ENCODE results near the gene ADAMTS8. TPM values are rescaled to one million over a fixed set of nuclear protein-coding genes. Genes with fewer than 3 reads are reported as not detected.

The ADAMTS8 gene
- total RNA-seq, 4 donors from 2014 or later: 0.38 to 0.56 TPM; not detected in 2

DNA sequence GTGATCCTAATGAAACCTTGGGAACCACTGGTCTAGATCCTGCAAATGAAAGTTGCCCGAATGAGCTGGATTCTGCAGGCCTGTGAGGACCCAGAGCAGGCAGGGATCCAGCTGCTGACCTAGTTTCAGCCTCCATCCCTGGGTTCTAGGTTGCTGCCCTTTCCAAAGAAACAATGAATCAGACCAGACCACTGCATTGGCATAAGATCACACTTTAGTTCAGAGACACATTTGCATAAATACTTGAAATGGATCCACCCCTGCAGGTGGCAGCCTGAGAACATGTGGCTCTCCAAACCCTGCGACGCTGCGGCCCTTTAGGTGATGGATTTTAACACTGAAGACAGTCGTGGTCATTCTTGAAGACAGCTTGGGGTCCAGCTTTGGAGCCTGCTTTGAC lies 23.7 kb downstream of the ADAMTS8 start:
- H3K4me3 ChIP-seq (replicated peaks in 1 of 3): no peak overlapping the region
- TF ChIP-seq POLR2A (IDR thresholded peaks at IDR 0.05): no peak
- TF ChIP-seq, protein P1, sequence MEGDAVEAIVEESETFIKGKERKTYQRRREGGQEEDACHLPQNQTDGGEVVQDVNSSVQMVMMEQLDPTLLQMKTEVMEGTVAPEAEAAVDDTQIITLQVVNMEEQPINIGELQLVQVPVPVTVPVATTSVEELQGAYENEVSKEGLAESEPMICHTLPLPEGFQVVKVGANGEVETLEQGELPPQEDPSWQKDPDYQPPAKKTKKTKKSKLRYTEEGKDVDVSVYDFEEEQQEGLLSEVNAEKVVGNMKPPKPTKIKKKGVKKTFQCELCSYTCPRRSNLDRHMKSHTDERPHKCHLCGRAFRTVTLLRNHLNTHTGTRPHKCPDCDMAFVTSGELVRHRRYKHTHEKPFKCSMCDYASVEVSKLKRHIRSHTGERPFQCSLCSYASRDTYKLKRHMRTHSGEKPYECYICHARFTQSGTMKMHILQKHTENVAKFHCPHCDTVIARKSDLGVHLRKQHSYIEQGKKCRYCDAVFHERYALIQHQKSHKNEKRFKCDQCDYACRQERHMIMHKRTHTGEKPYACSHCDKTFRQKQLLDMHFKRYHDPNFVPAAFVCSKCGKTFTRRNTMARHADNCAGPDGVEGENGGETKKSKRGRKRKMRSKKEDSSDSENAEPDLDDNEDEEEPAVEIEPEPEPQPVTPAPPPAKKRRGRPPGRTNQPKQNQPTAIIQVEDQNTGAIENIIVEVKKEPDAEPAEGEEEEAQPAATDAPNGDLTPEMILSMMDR (IDR thresholded peaks at IDR 0.05): no peak
- intact Hi-C loops (cut with DNase I): no loop called here
- H3K27ac ChIP-seq: no peak overlapping the region
- WGBS, 2 donors: 79 to 86% methylated on average over 4 to 5 of the region's 5 CpGs
- no peaks in the 10 kb centered on the region for H3K4me1 ChIP-seq
- no peaks in the 10 kb centered on the region for H3K27me3 ChIP-seq
- no peak for DNase-seq
- no peaks in the 10 kb centered on the region for H3K36me3 ChIP-seq
- H3K9me3 ChIP-seq: no peaks in the 10 kb centered on the region

- intact Hi-C loops (cut with DNase I): no loop called here
- no peak for DNase-seq
- H3K4me3 ChIP-seq (replicated peaks in 1 of 3): no peak overlapping the region
Measured at GRCh38 chr11:130403967-130404366, 24.4 kb downstream of the ADAMTS8 start.

DNA sequence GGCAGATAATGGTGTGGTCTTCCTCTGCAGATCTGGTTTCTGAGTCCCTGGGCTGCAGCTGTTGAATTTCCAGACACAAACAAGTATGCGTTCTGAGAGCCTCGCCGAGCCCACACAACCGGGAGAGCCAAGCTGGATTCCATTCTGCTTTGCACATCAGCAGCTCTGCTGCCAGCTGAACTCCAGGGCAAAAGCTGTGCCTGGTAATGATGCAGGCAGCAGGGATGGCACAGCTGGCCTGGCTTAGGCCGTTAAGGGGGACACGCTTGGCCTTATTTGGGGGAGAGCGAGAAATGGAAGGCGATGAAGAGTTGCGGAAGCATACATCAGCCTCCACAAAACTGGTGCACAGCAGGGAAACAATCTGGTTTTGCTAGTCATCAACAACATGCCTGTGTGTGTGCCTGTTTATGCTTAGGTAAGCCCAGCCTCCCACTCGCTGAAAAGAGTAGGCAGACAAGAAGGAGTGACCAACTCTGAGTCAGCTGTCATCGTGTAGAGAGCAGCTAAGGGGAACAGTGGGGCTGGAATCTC lies 25.1 kb downstream of the ADAMTS8 start:
- H3K4me3 ChIP-seq (replicated peaks in 1 of 3): no peak overlapping the region
- no peak overlapping the region for H3K27ac ChIP-seq
- H3K9me3 ChIP-seq: no peaks in the 10 kb centered on the region
- TF ChIP-seq, protein P1 (IDR thresholded peaks at IDR 0.05): no peak
- no peak for TF ChIP-seq POLR2A (IDR thresholded peaks at IDR 0.05)
- H3K4me1 ChIP-seq: no peaks in the 10 kb centered on the region
- 59 to 72% methylated on average over 10 to 11 of the region's 11 CpGs for WGBS, 2 donors
- no peaks in the 10 kb centered on the region for H3K27me3 ChIP-seq
- no peaks in the 10 kb centered on the region for H3K36me3 ChIP-seq
- no peak for DNase-seq
- intact Hi-C loops (cut with DNase I): no loop called here

More at GRCh38 chr11:130403967-130404366, 24.4 kb downstream of the ADAMTS8 start:
- Histone ChIP-seq H3K27ac (no peak overlapping the region), H3K4me1 (no peaks in the 10 kb centered on the region), H3K36me3 (no peaks in the 10 kb centered on the region), H3K9me3 (no peaks in the 10 kb centered on the region), H3K27me3 (no peaks in the 10 kb centered on the region)
- WGBS, 2 donors: 72 to 83% methylated on average over 3 of the region's 3 CpGs
- TF ChIP-seq, protein P1 (IDR thresholded peaks at IDR 0.05): no peak
- TF ChIP-seq POLR2A (IDR thresholded peaks at IDR 0.05): no peak

DNA sequence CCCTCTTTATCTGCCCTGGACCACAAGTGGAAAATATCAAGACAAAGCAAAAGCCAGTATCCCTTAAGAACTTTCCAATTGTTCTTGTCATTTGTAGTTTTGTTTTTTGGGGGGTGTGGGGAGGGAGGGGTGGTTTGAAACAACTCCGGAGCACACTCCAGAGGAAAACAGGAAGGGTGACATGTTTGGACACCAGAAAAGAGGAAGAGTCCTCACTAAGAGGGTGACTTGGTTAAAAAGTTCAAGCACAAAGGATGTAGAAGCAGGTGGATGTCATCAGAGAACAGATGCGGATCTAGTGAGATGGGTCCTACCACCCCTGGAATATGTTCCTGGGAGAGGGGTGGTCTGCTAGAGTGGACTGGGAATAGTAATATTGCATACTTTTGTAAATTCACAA lies 25.8 kb downstream of the ADAMTS8 start:
- no peak for DNase-seq
- intact Hi-C loops (cut with DNase I): no loop called here

DNA sequence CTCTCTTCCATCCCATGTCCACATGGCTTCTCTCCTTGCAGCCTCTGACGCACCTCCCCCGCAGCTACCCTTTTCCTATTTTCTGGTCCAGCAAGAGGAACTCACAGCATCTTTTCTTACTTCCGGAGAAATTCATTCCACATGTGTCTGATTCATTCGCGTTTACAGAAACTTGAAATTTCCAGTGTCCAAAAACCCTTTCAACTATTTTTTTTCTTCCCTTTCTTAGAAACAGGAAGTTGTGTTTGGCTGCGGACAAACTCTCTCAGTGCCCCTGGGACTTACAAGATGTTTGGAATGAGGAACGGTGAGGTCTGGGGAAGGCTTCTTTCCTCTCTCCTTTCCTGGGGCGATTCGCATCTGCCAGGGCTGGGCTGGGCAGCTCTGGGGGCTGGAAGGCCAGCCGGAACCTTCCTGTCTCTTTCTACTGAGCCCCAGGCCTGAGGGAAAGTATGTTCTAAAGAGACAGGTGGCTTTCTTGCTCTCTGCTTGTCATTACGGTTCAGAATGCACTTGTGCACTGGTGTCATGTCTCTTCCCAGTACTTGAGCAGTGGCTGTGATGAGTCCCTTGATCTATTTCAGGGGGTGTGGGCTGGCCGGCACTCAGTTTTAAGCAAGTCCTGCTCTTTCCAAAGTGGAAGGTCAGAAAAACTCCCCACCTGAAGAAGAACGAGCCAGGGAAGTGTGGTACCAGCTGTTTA lies 27.5 kb downstream of the ADAMTS8 start:
- DNase-seq: no peak
- TF ChIP-seq POLR2A (IDR thresholded peaks at IDR 0.05): no peak
- TF ChIP-seq, protein P1 (IDR thresholded peaks at IDR 0.05): no peak
- Histone ChIP-seq H3K9me3 (no peaks in the 10 kb centered on the region), H3K27me3 (no peaks in the 10 kb centered on the region), H3K4me3 (replicated peaks in 1 of 3) (no peak overlapping the region), H3K27ac (no peak overlapping the region), H3K4me1 (no peaks in the 10 kb centered on the region), H3K36me3 (no peaks in the 10 kb centered on the region)
- WGBS, 2 donors: 34 to 46% methylated on average over 12 to 13 of the region's 13 CpGs
- intact Hi-C loops (cut with DNase I): no loop called here

More for the DNA sequence above, 25.8 kb downstream of the ADAMTS8 start:
- H3K4me3 ChIP-seq (replicated peaks in 1 of 3): no peak overlapping the region
- no peaks in the 10 kb centered on the region for H3K27me3 ChIP-seq
- 72 to 75% methylated on average over 2 of the region's 2 CpGs for WGBS, 2 donors
- H3K27ac ChIP-seq: no peak overlapping the region
- H3K36me3 ChIP-seq: no peaks in the 10 kb centered on the region
- H3K4me1 ChIP-seq: no peaks in the 10 kb centered on the region
- H3K9me3 ChIP-seq: no peaks in the 10 kb centered on the region
- no peak for TF ChIP-seq POLR2A (IDR thresholded peaks at IDR 0.05)
- TF ChIP-seq, protein P1 (IDR thresholded peaks at IDR 0.05): no peak

Data from thyroid gland (tissue), 4 donors.